ENCODE data around the gene MLLT1. TPM values are rescaled to one million over a fixed set of nuclear protein-coding genes. Genes with fewer than 3 reads are reported as not detected.

MLLT1 gene
- total RNA-seq, 1 donor from 2014 or later: 36.0 TPM

GRCh38 chr19:6279620-6279930, 200 bp downstream of the MLLT1 start:
- Histone ChIP-seq H3K36me3 (no peaks in the 10 kb centered on the region), H3K4me1 (peaks cover 52% of the 10 kb centered on the region), H3K27ac (replicated peaks) (peak overlapping the region; percentile 80), H3K4me3 (peak overlapping the region; percentile 91), H3K9me3 (replicated peaks) (no peaks in the 10 kb centered on the region), H3K27me3 (ENCODE audit: low read depth) (no peaks in the 10 kb centered on the region)
- TF ChIP-seq CTCF (IDR thresholded peaks at IDR 0.05; ENCODE audit: borderline replicate concordance): no peak
- intact Hi-C loops (cut with micrococcal nuclease): no loop called here
- no peak for DNase-seq

GRCh38 chr19:6278740-6279619, 795 bp downstream of the MLLT1 start:
- intact Hi-C loops (cut with micrococcal nuclease): no loop called here
- peaks cover 58% of the 10 kb centered on the region for H3K4me1 ChIP-seq
- H3K9me3 ChIP-seq (replicated peaks): no peaks in the 10 kb centered on the region
- no peak for TF ChIP-seq CTCF (IDR thresholded peaks at IDR 0.05; ENCODE audit: borderline replicate concordance)
- no peaks in the 10 kb centered on the region for H3K27me3 ChIP-seq (ENCODE audit: low read depth)
- H3K27ac ChIP-seq (replicated peaks): peak overlapping the region; percentile 80
- no peak for DNase-seq
- no peaks in the 10 kb centered on the region for H3K36me3 ChIP-seq
- H3K4me3 ChIP-seq: peak overlapping the region; percentile 91

GRCh38 chr19:6278051-6278450, 1.7 kb downstream of the MLLT1 start:
- Histone ChIP-seq H3K4me1 (peaks cover 67% of the 10 kb centered on the region), H3K27me3 (ENCODE audit: low read depth) (no peaks in the 10 kb centered on the region), H3K36me3 (no peaks in the 10 kb centered on the region), H3K27ac (replicated peaks) (peak overlapping the region; percentile 80), H3K9me3 (replicated peaks) (no peaks in the 10 kb centered on the region), H3K4me3 (peak overlapping the region; percentile 91)
- intact Hi-C loops (cut with micrococcal nuclease): no loop called here
- no peak for TF ChIP-seq CTCF (IDR thresholded peaks at IDR 0.05; ENCODE audit: borderline replicate concordance)
- DNase-seq: no peak

- peaks cover 83% of the 10 kb centered on the region for H3K4me1 ChIP-seq
- H3K27me3 ChIP-seq (ENCODE audit: low read depth): no peaks in the 10 kb centered on the region
- intact Hi-C loops (cut with micrococcal nuclease): no loop called here
- peak overlapping the region; percentile 93 for H3K27ac ChIP-seq (replicated peaks)
- H3K36me3 ChIP-seq: no peaks in the 10 kb centered on the region
- peak; percentile 53 for DNase-seq
- TF ChIP-seq CTCF (IDR thresholded peaks at IDR 0.05; ENCODE audit: borderline replicate concordance): no peak
- peak overlapping the region; percentile 6 for H3K4me3 ChIP-seq
- H3K9me3 ChIP-seq (replicated peaks): no peaks in the 10 kb centered on the region
These were observed 3.3 kb downstream of the MLLT1 start for GRCh38 chr19:6276447-6276846.

GRCh38 chr19:6275170-6275744, 4.5 kb downstream of the MLLT1 start:
- no peaks in the 10 kb centered on the region for H3K27me3 ChIP-seq (ENCODE audit: low read depth)
- H3K4me1 ChIP-seq: peaks cover 93% of the 10 kb centered on the region
- H3K9me3 ChIP-seq (replicated peaks): no peaks in the 10 kb centered on the region
- H3K36me3 ChIP-seq: peaks cover 4% of the 10 kb centered on the region
- no peak for TF ChIP-seq CTCF (IDR thresholded peaks at IDR 0.05; ENCODE audit: borderline replicate concordance)
- peak overlapping the region; percentile 56 for H3K4me3 ChIP-seq
- H3K27ac ChIP-seq (replicated peaks): peak overlapping the region; percentile 93
- DNase-seq: no peak
- intact Hi-C loops (cut with micrococcal nuclease): no loop called here
